SW 1271 (cell line): ENCODE results near the gene HAO1.
"Not testable (repeated sequence)": the region's sequence is repeated elsewhere in the genome, so short reads cannot be mapped to it uniquely, and the experiment has no call there.

Experiments used
- DNase-seq, 2 experiments: peaks; one replicate each; lab custom pipeline; 2025; lab: John Stamatoyannopoulos, UW

The HAO1 gene

GRCh38 chr20:7855545-7855944 is 84.7 kb downstream of the HAO1 start:
- no peak for DNase-seq

GRCh38 chr20:7853493-7853892 is 86.8 kb downstream of the HAO1 start:
- DNase-seq, result no peak

- DNase-seq, result no peak
Observed at GRCh38 chr20:7850775-7851490, 89.3 kb downstream of the HAO1 start.

- no peak for DNase-seq
Observed at GRCh38 chr20:7849675-7850074, 90.6 kb downstream of the HAO1 start.

GRCh38 chr20:7848351-7848750 is 91.9 kb downstream of the HAO1 start:
- no peak for DNase-seq

GRCh38 chr20:7843613-7844012 is 96.6 kb downstream of the HAO1 start:
- DNase-seq, result no peak

GRCh38 chr20:7841971-7842310 is 98.3 kb downstream of the HAO1 start:
- peak; percentile 58 to 86 for DNase-seq

- peak; percentile 76 to 78 for DNase-seq
Observed at GRCh38 chr20:7841291-7841970, 98.8 kb downstream of the HAO1 start.

- no peak for DNase-seq
Observed at GRCh38 chr20:7836076-7836475, 104.2 kb downstream of the HAO1 start.

GRCh38 chr20:7834441-7834840 is 105.8 kb downstream of the HAO1 start:
- not testable (repeated sequence) for DNase-seq
